SU-DHL-6 (cell line): Measurements from ENCODE around the gene OSM.

Experiments
- H2AFZ ChIP-seq: fragments of 200-600 bp; sonication (generic); 2 replicates; pipeline ENCODE4 v1.6.1; 2014; ENCODE audit warnings: low read depth, mild to moderate bottlenecking, moderate library complexity, mixed read lengths, antibody characterized with exemption, low read length; ENCODE audit not compliant: severe bottlenecking
- H3F3A ChIP-seq: fragments of 200-600 bp; shearing (Covaris generic); 2 replicates; pipeline ENCODE4 v1.6.0; 2016; ENCODE audit warnings: antibody characterized with exemption, mild to moderate bottlenecking; ENCODE audit not compliant: insufficient read depth
- H3K27ac ChIP-seq: fragments of 200-600 bp; sonication (generic); 2 replicates; pipeline ENCODE4 v1.5.1; 2016; ENCODE audit warnings: low read depth, mild to moderate bottlenecking, low read length, moderate library complexity, mixed read lengths
- H3K27me3 ChIP-seq: fragments of 200-600 bp; sonication (generic), shearing (Covaris generic); 2 replicates; pipeline ENCODE4 v1.6.0; 2014; ENCODE audit warnings: mild to moderate bottlenecking, low read length
- H3K36me3 ChIP-seq: fragments of 200-600 bp; sonication (generic); 2 replicates; pipeline ENCODE4 v1.6.1; 2014; ENCODE audit warnings: mild to moderate bottlenecking, low read length, mixed read lengths
- H3K4me2 ChIP-seq: fragments of 300-600, 200-600 bp; shearing (Covaris generic), sonication (generic); 2 replicates; pipeline ENCODE4 v1.6.0; 2014; ENCODE audit warnings: low read length, low read depth, mild to moderate bottlenecking; ENCODE audit not compliant: poor library complexity, severe bottlenecking
- H3K4me3 ChIP-seq: fragments of 200-600 bp; sonication (generic); 2 replicates; pipeline ENCODE4 v1.5.1; 2014; ENCODE audit warnings: antibody characterized with exemption, low read length, mild to moderate bottlenecking, mixed read lengths; ENCODE audit not compliant: insufficient read depth, poor library complexity, severe bottlenecking
- H3K79me2 ChIP-seq: fragments of 200-600 bp; sonication (generic); 2 replicates; pipeline ENCODE4 v1.6.1; 2014; ENCODE audit warnings: mild to moderate bottlenecking, low read length, moderate library complexity; ENCODE audit not compliant: insufficient read depth
- H3K9ac ChIP-seq: fragments of 200-600 bp; sonication (generic); 2 replicates; pipeline ENCODE4 v1.7.0; 2014; ENCODE audit warnings: mild to moderate bottlenecking, low read length
- H3K9me2 ChIP-seq: fragments of 200-600 bp; sonication (generic); replicated peaks from 2 replicates; pipeline ENCODE4 v1.6.1; 2014; ENCODE audit warnings: low read length; ENCODE audit not compliant: insufficient read depth
- H3K9me3 ChIP-seq: fragments of 200-600 bp; sonication (generic); 2 replicates; pipeline ENCODE4 v1.6.1; 2014; ENCODE audit warnings: low read length, mixed read lengths; ENCODE audit not compliant: insufficient read depth
- H4K20me1 ChIP-seq: fragments of 200-600 bp; sonication (generic); 2 replicates; pipeline ENCODE4 v1.6.1; 2014; ENCODE audit warnings: low read depth, mild to moderate bottlenecking, antibody characterized with exemption, low read length, moderate library complexity, mixed read lengths
- CTCF ChIP-seq: fragments of 200-600 bp; sonication (generic); IDR thresholded peaks from one replicate; pipeline ENCODE4 v1.5.1; 2017; ENCODE audit warnings: antibody characterized with exemption, mild to moderate bottlenecking, low read length, moderate library complexity; ENCODE audit not compliant: insufficient read depth, poor library complexity, severe bottlenecking
- EZH2phosphoT487 ChIP-seq: fragments of 200-600 bp; sonication (generic), shearing (Covaris generic); conservative IDR thresholded peaks from 2 replicates; pipeline ENCODE4 v1.6.1; 2018; ENCODE audit warnings: mild to moderate bottlenecking, antibody characterized with exemption, low read length, moderate library complexity, mixed read lengths

The OSM gene

GRCh38 chr22:30238136-30238535, 28.5 kb downstream of the OSM start:
- Histone ChIP-seq H3K9me3 (no peaks in the 10 kb centered on the region), H3K79me2 (no peaks in the 10 kb centered on the region), H3K36me3 (no peaks in the 10 kb centered on the region), H4K20me1 (no peaks in the 10 kb centered on the region), H3K9ac (no peak overlapping the region), H3K4me2 (no peak overlapping the region), H2AFZ (no peak overlapping the region), H3K9me2 (no peaks in the 10 kb centered on the region), H3K27ac (no peak overlapping the region), H3K4me3 (no peak overlapping the region), H3K27me3 (no peaks in the 10 kb centered on the region), H3F3A (no peaks in the 10 kb centered on the region)
- no peak for TF ChIP-seq CTCF
- no peak for TF ChIP-seq EZH2phosphoT487

- Histone ChIP-seq H3K9me2 (no peaks in the 10 kb centered on the region), H3K79me2 (no peaks in the 10 kb centered on the region), H3K4me3 (no peak overlapping the region), H3K9me3 (no peaks in the 10 kb centered on the region), H3K4me2 (no peak overlapping the region), H3K36me3 (no peaks in the 10 kb centered on the region), H2AFZ (no peak overlapping the region), H4K20me1 (no peaks in the 10 kb centered on the region), H3K27ac (no peak overlapping the region), H3F3A (no peaks in the 10 kb centered on the region), H3K27me3 (no peaks in the 10 kb centered on the region), H3K9ac (no peak overlapping the region)
- no peak for TF ChIP-seq CTCF
- TF ChIP-seq EZH2phosphoT487, result no peak
Measured at GRCh38 chr22:30236875-30237274, 29.8 kb downstream of the OSM start.

GRCh38 chr22:30235687-30236170, 30.9 kb downstream of the OSM start:
- Histone ChIP-seq H3F3A (no peaks in the 10 kb centered on the region), H2AFZ (no peak overlapping the region), H3K4me2 (no peak overlapping the region), H3K36me3 (no peaks in the 10 kb centered on the region), H4K20me1 (no peaks in the 10 kb centered on the region), H3K9me3 (no peaks in the 10 kb centered on the region), H3K27me3 (no peaks in the 10 kb centered on the region), H3K9me2 (no peaks in the 10 kb centered on the region), H3K79me2 (no peaks in the 10 kb centered on the region), H3K4me3 (no peak overlapping the region), H3K27ac (no peak overlapping the region), H3K9ac (no peak overlapping the region)
- no peak for TF ChIP-seq EZH2phosphoT487
- TF ChIP-seq CTCF, result no peak
